Neuronal stem cell (in vitro differentiated cells): Measurements from ENCODE around the gene OR10G8.

ENCODE experiments used
- DNase-seq: peaks from one replicate; pipeline ENCODE4 v3.0.0-alpha.2; 2013; ENCODE audit warnings: low spot score
- H2AFZ ChIP-seq: one replicate; pipeline ENCODE4 v1.6.1; 2013; ENCODE audit warnings: mild to moderate bottlenecking, low read length, inconsistent platforms
- H2AK5ac ChIP-seq: 2 replicates; pipeline ENCODE4 v1.6.1; 2013; ENCODE audit warnings: low read depth, mild to moderate bottlenecking, inconsistent platforms, low read length, moderate library complexity, mixed read lengths
- H2BK120ac ChIP-seq: 2 replicates; pipeline ENCODE4 v1.6.1; 2013; ENCODE audit warnings: low read depth, mild to moderate bottlenecking, inconsistent platforms, low read length, moderate library complexity, mixed read lengths
- H2BK12ac ChIP-seq: one replicate; pipeline ENCODE4 v1.6.1; 2013; ENCODE audit warnings: low read length, inconsistent platforms
- H2BK15ac ChIP-seq: 2 replicates; pipeline ENCODE4 v1.6.1; 2013; ENCODE audit warnings: mild to moderate bottlenecking, low read length, inconsistent platforms, mixed read lengths
- H2BK5ac ChIP-seq: one replicate; pipeline ENCODE4 v1.6.1; 2013; ENCODE audit warnings: inconsistent platforms, mild to moderate bottlenecking, low read length, moderate library complexity
- H3K14ac ChIP-seq: one replicate; pipeline ENCODE4 v1.6.1; 2013; ENCODE audit warnings: low read length, inconsistent platforms
- H3K18ac ChIP-seq: 2 replicates; pipeline ENCODE4 v1.6.1; 2013; ENCODE audit warnings: low read length, inconsistent platforms
- H3K23ac ChIP-seq: 2 replicates; pipeline ENCODE4 v1.6.1; 2013; ENCODE audit warnings: low read depth, mild to moderate bottlenecking, mixed read lengths, low read length, inconsistent platforms; ENCODE audit not compliant: poor library complexity
- H3K27ac ChIP-seq: replicated peaks from 3 replicates; pipeline ENCODE4 v1.5.1; 2013; ENCODE audit warnings: low read length, inconsistent platforms
- H3K27me3 ChIP-seq, 3 experiments: 2 replicates each; pipeline ENCODE4 v1.6.1; 2013; ENCODE audit warnings: low read length in 3 of 3, mild to moderate bottlenecking in 2 of 3, inconsistent platforms in 1 of 3, low read depth in 1 of 3, mixed read lengths in 1 of 3, moderate library complexity in 1 of 3; ENCODE audit not compliant: control insufficient read depth in 3 of 3, insufficient read depth in 3 of 3
- H3K36me3 ChIP-seq, 2 donors: replicated peaks in 1 of 2; 2 replicates each; pipeline ENCODE4 v1.6.1; 2013; ENCODE audit warnings: low read length in 2 of 2; ENCODE audit not compliant: control insufficient read depth in 2 of 2, insufficient read depth in 2 of 2
- H3K4ac ChIP-seq: 2 replicates; pipeline ENCODE4 v1.6.1; 2013; ENCODE audit warnings: inconsistent platforms, mild to moderate bottlenecking, low read length, moderate library complexity
- H3K4me1 ChIP-seq, 2 donors: 1 replicate in 1 of 2; 2 replicates in 1 of 2; pipeline ENCODE4 v1.6.1; 2013; ENCODE audit warnings: low read length in 2 of 2, low read depth in 1 of 2; ENCODE audit not compliant: control insufficient read depth in 2 of 2, insufficient read depth in 1 of 2
- H3K4me2 ChIP-seq: one replicate; pipeline ENCODE4 v1.6.1; 2013; ENCODE audit warnings: mild to moderate bottlenecking, low read length, inconsistent platforms; ENCODE audit not compliant: insufficient read depth, poor library complexity, severe bottlenecking
- H3K4me3 ChIP-seq, 2 donors: 2 replicates each; pipeline ENCODE4 v1.5.1; 2013; ENCODE audit warnings: low read length in 2 of 2, mild to moderate bottlenecking in 2 of 2, inconsistent platforms in 1 of 2, moderate library complexity in 1 of 2
- H3K79me1 ChIP-seq: one replicate; pipeline ENCODE4 v1.6.1; 2013; ENCODE audit warnings: low read depth, mild to moderate bottlenecking, inconsistent platforms, low read length, moderate library complexity
- H3K9ac ChIP-seq: one replicate; pipeline ENCODE4 v1.6.1; 2013; ENCODE audit warnings: mild to moderate bottlenecking, low read depth, low read length, inconsistent platforms; ENCODE audit not compliant: poor library complexity
- H3K9me3 ChIP-seq, 2 donors: replicated peaks in 1 of 2; 2 replicates each; pipeline versions ENCODE3 to v1.6.1; 2013; ENCODE audit warnings: low read length in 2 of 2, mild to moderate bottlenecking in 2 of 2, inconsistent platforms in 1 of 2, low read depth in 1 of 2, mixed read lengths in 1 of 2, moderate library complexity in 1 of 2; ENCODE audit not compliant: control insufficient read depth in 2 of 2, insufficient read depth in 1 of 2
- H4K8ac ChIP-seq: one replicate; pipeline ENCODE4 v1.6.1; 2013; ENCODE audit warnings: low read depth, mild to moderate bottlenecking, inconsistent platforms, low read length, moderate library complexity
- H4K91ac ChIP-seq: one replicate; pipeline ENCODE4 v1.6.1; 2013; ENCODE audit warnings: low read length, low read depth, mild to moderate bottlenecking, inconsistent platforms; ENCODE audit not compliant: poor library complexity
- WGBS, 2 donors: extraction: QIAGEN DNeasy Blood & Tissue Kit; methylation state at CpG; one replicate each; pipeline ENCODE4 v1.1.7; 2013; ENCODE audit warnings: missing lambda C conversion rate in 2 of 2, mixed read lengths in 1 of 2; ENCODE audit not compliant: insufficient read length in 2 of 2, insufficient replicate concordance in 1 of 2; ENCODE audit errors: extremely low coverage in 2 of 2; 5-methylcytosine and 5-hydroxymethylcytosine counted together

OR10G8 gene

GRCh38 chr11:124041254-124041653, 14.7 kb downstream of the OR10G8 start, which contains the start of gene OR10G7:
Gene OR10G7, minus strand, starts transcription at chr11:124041325. Its CDS starts 2,324 bp downstream, at chr11:124039001.
- H3K4me3 ChIP-seq = no peak within 1 kb of the TSS
- H3K4me2 ChIP-seq = no peak within 1 kb of the TSS
- no peak for DNase-seq
- H2BK12ac ChIP-seq = no peak within 1 kb of the TSS
- no peaks in the 10 kb centered on the region for H3K27me3 ChIP-seq
- no peak within 1 kb of the TSS for H2AFZ ChIP-seq
- no peak within 1 kb of the TSS for H3K14ac ChIP-seq
- no peaks in the 10 kb centered on the region for H3K79me1 ChIP-seq
- no peak within 1 kb of the TSS for H3K4ac ChIP-seq
- H4K8ac ChIP-seq = no peak within 1 kb of the TSS
- H4K91ac ChIP-seq = no peak within 1 kb of the TSS
- H3K23ac ChIP-seq = no peak within 1 kb of the TSS
- no peak within 1 kb of the TSS for H3K27ac ChIP-seq
- no peak within 1 kb of the TSS for H2AK5ac ChIP-seq
- H3K9me3 ChIP-seq = no peaks in the 10 kb centered on the region
- H2BK120ac ChIP-seq = no peak within 1 kb of the TSS
- no peak within 1 kb of the TSS for H2BK5ac ChIP-seq
- H3K4me1 ChIP-seq = no peaks in the 10 kb centered on the region
- no peak within 1 kb of the TSS for H3K9ac ChIP-seq
- no CpG with 5 or more reads among the region's 1 CpG for WGBS, 2 donors
- no peak within 1 kb of the TSS for H3K18ac ChIP-seq
- H2BK15ac ChIP-seq = no peak within 1 kb of the TSS
- no peaks in the 10 kb centered on the region for H3K36me3 ChIP-seq

DNA sequence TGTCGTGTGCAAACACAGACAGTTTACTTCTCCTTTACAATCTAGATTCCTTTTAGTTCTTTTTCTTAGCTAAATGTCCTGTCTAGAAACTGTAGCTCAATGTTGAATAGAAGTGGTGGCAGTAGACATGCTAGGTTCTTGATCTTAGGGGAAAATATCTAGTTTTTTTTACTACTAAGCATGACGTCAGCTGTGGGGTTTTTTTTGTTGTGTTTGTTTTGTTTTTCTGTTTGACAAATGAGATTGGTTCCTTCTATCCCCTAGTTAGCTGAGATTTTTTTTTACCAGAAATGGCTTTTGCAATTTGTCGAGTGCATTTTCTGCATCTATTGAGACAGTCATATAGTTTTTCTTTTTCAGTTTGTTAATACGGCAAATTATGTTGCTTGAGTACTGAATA, 16.8 kb downstream of the OR10G8 start:
- no peak overlapping the region for H3K4me2 ChIP-seq
- no peaks in the 10 kb centered on the region for H3K4me1 ChIP-seq
- H3K79me1 ChIP-seq = no peaks in the 10 kb centered on the region
- no peak overlapping the region for H2BK5ac ChIP-seq
- H4K91ac ChIP-seq = no peak overlapping the region
- no peak overlapping the region for H3K23ac ChIP-seq
- H4K8ac ChIP-seq = no peak overlapping the region
- DNase-seq = no peak
- H3K27ac ChIP-seq = no peak overlapping the region
- no peak overlapping the region for H3K4ac ChIP-seq
- no peak overlapping the region for H3K18ac ChIP-seq
- H3K9ac ChIP-seq = no peak overlapping the region
- no peak overlapping the region for H3K4me3 ChIP-seq
- no peak overlapping the region for H2BK120ac ChIP-seq
- no peaks in the 10 kb centered on the region for H3K27me3 ChIP-seq
- WGBS, 2 donors = no CpG with 5 or more reads among the region's 4 CpGs
- H2BK12ac ChIP-seq = no peak overlapping the region
- H2AK5ac ChIP-seq = no peak overlapping the region
- H3K14ac ChIP-seq = no peak overlapping the region
- H3K9me3 ChIP-seq = no peaks in the 10 kb centered on the region
- no peak overlapping the region for H2BK15ac ChIP-seq
- H3K36me3 ChIP-seq = no peaks in the 10 kb centered on the region
- no peak overlapping the region for H2AFZ ChIP-seq

DNA sequence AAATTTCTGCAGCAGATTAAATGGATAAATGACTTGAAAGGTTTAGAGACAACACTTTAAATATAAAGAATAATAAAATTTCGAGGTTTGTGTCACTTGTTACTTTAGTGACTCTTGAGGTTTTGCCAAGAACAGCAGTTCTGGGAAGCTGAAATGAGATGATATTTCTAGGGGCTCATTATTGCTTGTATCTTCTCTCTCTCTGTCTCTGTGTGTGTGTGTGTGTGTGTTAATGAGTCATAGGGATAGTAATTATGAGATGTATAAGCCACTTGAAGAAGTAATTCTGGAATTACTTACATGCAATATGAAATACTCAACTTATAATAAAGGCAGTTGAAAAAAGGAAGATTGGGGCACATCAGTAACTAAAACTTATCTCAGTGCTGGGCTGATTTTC, 24.1 kb downstream of the OR10G8 start:
- no peak overlapping the region for H2AFZ ChIP-seq
- no peak overlapping the region for H3K4me3 ChIP-seq
- no peak overlapping the region for H3K18ac ChIP-seq
- no peak overlapping the region for H3K4ac ChIP-seq
- no peaks in the 10 kb centered on the region for H3K4me1 ChIP-seq
- no peak overlapping the region for H2BK5ac ChIP-seq
- WGBS, 2 donors = no CpG with 5 or more reads among the region's 1 CpG
- H3K9me3 ChIP-seq = no peaks in the 10 kb centered on the region
- H2BK120ac ChIP-seq = no peak overlapping the region
- no peak overlapping the region for H2BK15ac ChIP-seq
- no peak overlapping the region for H3K23ac ChIP-seq
- H2BK12ac ChIP-seq = no peak overlapping the region
- H3K14ac ChIP-seq = no peak overlapping the region
- DNase-seq = no peak
- no peak overlapping the region for H3K9ac ChIP-seq
- no peaks in the 10 kb centered on the region for H3K79me1 ChIP-seq
- no peak overlapping the region for H4K91ac ChIP-seq
- no peaks in the 10 kb centered on the region for H3K27me3 ChIP-seq
- H2AK5ac ChIP-seq = no peak overlapping the region
- no peak overlapping the region for H3K4me2 ChIP-seq
- H3K27ac ChIP-seq = no peak overlapping the region
- no peaks in the 10 kb centered on the region for H3K36me3 ChIP-seq
- no peak overlapping the region for H4K8ac ChIP-seq

GRCh38 chr11:124052966-124053365, 26.4 kb downstream of the OR10G8 start:
- Histone ChIP-seq H2AK5ac (no peak overlapping the region), H3K36me3 (no peaks in the 10 kb centered on the region), H2BK12ac (no peak overlapping the region), H2BK15ac (no peak overlapping the region), H3K23ac (no peak overlapping the region), H3K79me1 (no peaks in the 10 kb centered on the region), H3K27me3 (no peaks in the 10 kb centered on the region), H2BK5ac (no peak overlapping the region), H3K4me3 (no peak overlapping the region), H3K4me2 (no peak overlapping the region), H2AFZ (no peak overlapping the region), H3K27ac (no peak overlapping the region), H4K8ac (no peak overlapping the region), H3K4ac (no peak overlapping the region), H3K9me3 (no peaks in the 10 kb centered on the region), H3K9ac (no peak overlapping the region), H3K18ac (no peak overlapping the region), H3K14ac (no peak overlapping the region), H4K91ac (no peak overlapping the region), H3K4me1 (no peaks in the 10 kb centered on the region), H2BK120ac (no peak overlapping the region)
- DNase-seq = no peak
- WGBS, 2 donors = no CpG with 5 or more reads among the region's 3 CpGs
